UCSD-AML1 (cell line): ENCODE measurements around the gene OGDHL.
"Not testable (repeated sequence)": the region's sequence is repeated elsewhere in the genome, so short reads cannot be mapped to it uniquely, and the experiment has no call there.

Source experiments
- DNase-seq: peaks from one replicate; lab custom pipeline; 2025; ENCODE audit not compliant: unreplicated experiment; lab: John Stamatoyannopoulos, UW

The OGDHL gene

DNA sequence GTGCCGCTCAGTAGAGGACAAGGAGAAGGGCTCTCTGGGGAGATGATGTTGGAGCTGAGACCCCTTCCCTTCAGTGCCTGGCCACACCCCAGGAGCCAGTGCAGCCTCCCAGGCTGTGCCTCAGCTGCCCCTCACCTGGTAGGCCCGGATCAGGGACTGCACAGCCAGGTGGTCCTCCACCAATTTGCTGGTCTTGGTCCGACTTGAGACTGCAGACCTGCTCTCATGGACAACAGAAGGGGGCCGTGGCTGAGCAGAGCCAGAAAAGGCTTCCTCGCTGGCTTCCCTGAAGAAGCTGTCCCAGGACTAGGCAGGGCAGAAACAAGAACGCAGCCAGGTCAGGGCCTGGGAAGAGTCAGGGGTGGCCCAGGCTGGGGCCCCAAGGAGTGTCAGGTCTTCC, 5.5 kb downstream of the OGDHL start:
- DNase-seq, result no peak

DNA sequence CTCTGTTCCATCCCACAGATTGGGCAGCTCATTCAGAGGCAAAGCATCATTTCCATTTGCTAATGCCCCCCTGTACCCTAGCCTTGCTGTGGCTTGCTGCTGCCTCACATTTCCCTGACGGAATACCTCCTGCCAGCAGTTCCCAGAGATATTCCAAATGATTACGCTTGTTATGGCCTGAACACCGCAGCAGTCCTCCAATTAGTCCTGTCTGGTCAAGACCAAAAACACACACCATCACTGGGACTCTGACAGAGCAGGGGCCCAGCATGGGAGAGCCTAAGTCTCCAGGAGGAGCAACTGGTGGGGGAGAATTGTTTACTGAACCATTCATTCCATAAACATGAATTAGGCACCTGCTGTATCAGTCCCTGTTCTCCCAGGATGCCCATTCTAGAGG, 6.1 kb downstream of the OGDHL start:
- no peak for DNase-seq

DNA sequence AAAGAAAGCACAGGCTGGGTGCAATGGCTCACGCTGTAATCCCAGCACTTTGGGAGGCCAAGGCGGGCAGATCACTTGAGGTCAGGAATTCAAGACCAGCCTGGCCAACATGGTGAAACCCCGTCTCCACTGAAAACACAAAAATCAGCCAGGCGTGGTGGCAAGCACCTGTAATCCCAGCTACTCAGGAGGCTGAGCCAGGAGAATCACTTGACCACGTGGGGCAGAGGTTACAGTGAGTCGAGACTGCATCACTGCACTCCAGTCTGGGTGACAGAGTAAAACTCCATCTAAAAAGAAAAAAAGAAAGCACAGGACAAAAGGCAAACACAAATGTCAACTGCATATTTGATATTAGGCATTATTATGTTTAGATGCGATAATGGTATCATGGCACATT, 7.2 kb downstream of the OGDHL start:
- DNase-seq, result not testable (repeated sequence)

GRCh38 chr10:49752584-49752983, 9.5 kb downstream of the OGDHL start:
- DNase-seq, result no peak

DNA sequence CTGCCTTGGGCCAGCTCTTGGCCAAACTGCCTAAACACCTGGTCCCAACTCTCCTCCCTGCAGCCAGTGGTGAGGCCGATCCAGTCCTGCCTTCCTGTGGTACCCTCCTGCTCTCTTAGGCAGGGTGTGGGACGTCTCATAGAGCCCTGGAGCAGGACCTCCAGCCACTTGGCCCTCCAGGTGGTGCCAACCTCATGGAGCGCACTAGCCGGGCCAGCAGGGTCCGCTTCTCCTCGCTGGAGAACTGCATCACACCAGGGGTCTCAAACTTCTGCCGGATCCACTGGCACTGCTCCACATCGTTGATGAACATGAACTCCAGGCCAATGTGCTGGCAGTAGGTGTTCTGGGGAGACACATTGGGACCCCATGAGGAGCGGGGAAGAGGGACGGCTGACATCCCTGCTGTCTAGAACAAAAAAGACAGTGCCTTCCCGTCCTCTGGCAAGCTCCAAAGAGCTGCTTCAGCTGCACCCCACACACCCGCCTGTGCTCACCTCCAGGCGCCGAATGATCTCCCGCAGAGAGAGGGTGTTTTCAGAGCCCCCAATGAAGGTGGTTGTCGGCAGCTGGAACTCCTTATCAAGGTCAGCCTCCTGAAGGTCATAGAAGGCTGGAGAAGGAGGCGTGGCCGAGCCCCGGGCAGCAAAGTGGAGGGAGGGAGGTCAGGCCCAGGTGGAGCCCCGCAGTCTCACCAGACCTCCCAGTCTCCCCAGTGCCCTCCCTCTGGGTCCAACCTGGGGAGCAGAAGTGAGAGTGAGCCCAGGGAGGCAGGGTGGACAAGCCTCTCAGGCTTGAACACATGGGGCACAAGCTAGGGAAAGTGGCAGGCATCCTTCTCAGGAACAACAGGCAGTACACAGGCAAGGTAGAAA, 10.2 kb downstream of the OGDHL start:
- no peak for DNase-seq

- DNase-seq, result no peak
Measured at GRCh38 chr10:49751216-49751615, 10.9 kb downstream of the OGDHL start.

- DNase-seq, result no peak
Measured at GRCh38 chr10:49750546-49750945, 11.6 kb downstream of the OGDHL start.

- DNase-seq, result no peak
Measured at GRCh38 chr10:49749556-49750491, 12.3 kb downstream of the OGDHL start.

DNA sequence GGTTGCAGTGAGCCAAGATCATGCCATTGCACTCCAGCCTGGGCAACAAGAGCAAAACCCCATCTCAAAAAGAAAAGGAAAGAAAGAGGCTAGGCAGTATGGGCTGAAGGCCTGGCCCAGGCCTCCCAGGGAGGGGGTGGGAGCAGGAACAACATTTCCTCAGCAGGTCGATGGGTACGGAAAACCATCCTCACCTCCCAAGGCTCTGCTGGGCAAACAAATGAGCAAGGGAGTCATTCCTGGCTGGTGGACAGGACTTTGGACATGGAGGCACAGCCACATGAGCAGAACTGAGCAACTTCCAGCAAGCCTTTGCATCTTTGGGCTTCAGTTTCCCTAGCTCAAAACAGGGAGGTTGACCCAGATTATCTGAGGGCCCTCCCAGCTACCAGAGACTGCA, 13.0 kb downstream of the OGDHL start:
- DNase-seq, result no peak

DNA sequence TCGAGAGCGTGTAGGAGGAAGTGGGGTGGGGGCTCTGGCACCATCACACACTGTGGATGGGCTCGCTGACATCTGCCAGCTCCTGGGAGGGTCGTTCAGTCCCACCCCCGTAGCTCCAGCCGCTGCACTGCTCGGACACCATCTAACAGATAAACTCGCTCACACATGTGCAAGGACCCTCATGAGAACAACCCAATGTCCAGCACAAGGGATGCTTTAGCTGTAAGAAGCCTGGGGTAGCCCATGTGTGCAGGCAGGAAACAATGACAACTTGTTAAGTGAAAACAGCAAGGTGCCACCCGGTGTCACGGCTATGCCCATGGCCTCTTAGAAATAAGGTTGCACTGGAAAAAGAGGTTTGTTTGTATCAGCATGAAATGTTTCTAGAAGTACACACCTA, 14.1 kb downstream of the OGDHL start:
- no peak for DNase-seq

- DNase-seq, result no peak
Measured at GRCh38 chr10:49747303-49747646, 14.8 kb downstream of the OGDHL start.

GRCh38 chr10:49746626-49747302, 15.4 kb downstream of the OGDHL start:
- DNase-seq, result no peak

DNA sequence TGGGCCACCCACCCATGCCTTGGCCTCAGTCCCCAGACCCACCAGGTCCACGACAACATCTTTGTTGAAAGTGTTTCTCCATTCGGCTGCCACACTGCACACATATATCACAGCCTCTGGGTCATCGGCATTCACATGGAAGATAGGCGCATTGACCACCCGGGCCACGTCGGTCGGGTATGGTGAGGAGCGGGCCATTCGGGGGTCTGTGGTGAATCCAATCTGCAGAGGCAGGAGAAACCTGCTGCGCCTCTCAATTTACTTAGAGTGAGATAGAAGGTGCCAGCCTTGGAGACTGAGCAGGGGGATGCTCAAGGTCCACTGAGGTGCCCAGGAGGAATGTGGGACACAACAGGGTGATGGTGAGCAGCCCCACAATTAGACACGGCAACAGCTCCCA, 16.4 kb downstream of the OGDHL start:
- DNase-seq, result no peak

DNA sequence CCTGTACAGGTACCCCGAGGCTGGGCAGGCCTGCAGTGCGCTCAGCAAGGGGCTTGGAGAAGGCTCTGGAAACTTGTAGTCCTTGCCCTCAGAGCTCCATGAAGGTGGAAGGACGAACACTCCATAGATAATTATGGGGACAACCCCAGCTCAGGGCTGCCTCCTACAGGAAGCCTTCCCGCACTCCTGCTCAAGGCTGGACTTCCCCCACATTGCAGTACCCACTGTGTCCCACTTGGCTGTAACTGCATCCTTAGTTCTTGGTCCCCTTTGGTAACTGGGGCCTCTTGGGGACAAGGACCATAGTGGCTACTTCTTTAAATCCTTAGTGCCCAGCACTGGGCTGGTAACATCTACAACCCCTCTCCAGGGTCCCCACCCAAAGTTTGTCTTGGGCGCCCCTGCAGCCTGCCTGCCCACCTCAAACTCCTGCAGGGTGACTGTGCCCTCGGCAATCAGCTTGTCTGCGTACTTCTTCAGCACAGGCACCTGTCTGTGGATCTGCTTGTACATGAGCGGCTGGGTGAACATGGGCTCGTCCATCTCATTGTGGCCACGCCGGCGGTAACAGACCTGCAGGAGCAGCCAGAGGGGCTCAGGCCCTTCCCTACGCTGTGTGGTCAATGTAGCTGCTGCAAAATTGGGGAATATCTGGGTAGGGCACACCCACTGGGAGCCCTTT, 17.1 kb downstream of the OGDHL start:
- DNase-seq, result no peak

- DNase-seq, result no peak
Measured at GRCh38 chr10:49744091-49744685, 17.9 kb downstream of the OGDHL start.

- DNase-seq, result no peak
Measured at GRCh38 chr10:49743464-49744075, 18.6 kb downstream of the OGDHL start.

DNA sequence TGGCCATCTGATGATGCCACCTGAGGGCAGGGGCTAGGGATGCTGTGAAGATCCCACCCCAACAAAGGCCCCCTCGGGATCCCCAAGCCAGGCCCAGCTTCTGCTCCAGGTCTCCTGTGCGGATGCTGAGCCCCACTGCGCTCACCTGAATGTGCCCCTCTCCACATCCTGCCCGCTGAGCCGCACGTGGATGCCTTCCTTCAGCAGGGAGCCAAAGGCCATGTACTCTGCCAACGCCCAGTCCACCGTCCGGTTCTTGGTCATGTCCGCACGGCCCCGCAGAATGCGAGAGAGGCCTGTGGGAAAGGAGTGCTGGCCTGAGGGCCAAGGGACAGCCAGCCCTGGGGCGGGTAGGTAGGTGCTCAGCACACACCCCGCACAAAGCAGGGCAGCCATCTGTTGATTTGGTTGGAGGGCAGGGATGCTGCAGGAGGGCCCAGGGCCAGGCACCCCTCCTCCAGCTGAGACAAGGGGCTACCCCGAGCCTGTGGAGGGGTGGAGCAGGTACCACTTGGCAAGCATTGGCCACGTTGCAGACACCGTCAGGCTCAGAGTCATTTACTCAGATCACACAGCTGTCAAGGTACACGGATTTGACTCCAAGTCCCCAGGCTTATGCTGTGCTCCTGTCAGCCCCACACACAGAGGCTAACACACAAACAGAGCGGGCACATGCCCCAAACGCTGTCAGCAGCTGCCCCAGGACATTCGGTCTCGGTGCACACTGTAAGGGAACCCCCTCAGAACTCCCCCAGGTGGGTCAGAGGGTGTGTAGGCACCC, 19.2 kb downstream of the OGDHL start:
- no peak for DNase-seq

DNA sequence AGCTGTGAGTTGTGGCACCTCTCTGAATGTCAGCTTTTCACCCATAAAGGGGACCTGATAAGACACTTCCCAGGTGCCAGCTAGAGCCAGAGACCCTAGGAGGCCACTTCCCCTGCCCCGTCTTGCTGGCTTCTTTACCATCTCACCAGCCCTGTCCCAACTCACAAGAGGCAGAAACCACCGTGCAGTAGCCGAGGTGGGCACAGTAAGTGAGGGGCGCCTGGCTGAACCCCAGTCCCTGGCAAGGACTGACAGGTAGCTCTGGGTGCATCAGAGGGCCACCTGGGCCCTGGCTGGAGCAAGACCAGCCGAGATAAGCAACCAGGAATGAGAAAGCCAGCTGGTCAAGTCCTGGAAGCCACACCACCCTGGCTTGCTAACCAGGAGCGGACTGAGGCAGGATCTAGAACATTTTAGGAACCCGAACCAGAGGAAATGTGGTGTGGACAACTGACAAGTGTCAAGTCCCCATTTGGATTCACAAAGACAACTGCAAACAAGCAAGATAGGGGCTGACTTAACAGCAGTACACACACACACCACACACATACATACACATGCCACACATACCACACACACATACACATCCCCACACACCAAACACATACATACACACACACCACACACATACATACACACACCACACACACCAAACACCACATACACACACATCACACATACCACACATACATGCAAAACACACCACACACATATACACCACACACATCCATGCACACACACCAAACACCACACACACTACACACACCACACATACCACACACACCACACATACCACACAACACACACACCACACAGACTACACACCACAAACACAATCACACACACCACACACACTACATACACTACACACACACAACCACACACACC, 20.8 kb downstream of the OGDHL start:
- no peak for DNase-seq
